BJ (cell line): ENCODE measurements around the gene PLXND1. TPM values are rescaled to one million over a fixed set of nuclear protein-coding genes. Genes with fewer than 3 reads are reported as not detected.

Source experiments
- CTCF ChIA-PET: fragments of 350-600 bp; formaldehyde crosslinking; extraction: SDS; loops from one replicate; lab custom pipeline; 2021; ENCODE audit warnings: antibody characterized with exemption, inconsistent platforms; lab: Yijun Ruan, JAX
- POLR2A ChIA-PET: fragments of 300-600 bp; sonication (Branson Sonifier 250); formaldehyde crosslinking; extraction: SDS; loops from one replicate; lab custom pipeline; 2021; ENCODE audit warnings: antibody characterized with exemption; lab: Charles Lee
- DNase-seq: peaks from one replicate; pipeline ENCODE4 v3.0.0-alpha.2; 2011; ENCODE audit warnings: low read depth
- H3K27me3 ChIP-seq: 2 replicates; pipeline ENCODE4 v1.6.0; 2011; ENCODE audit warnings: low read length; ENCODE audit not compliant: control insufficient read depth, insufficient read depth
- H3K36me3 ChIP-seq: 2 replicates; pipeline ENCODE4 v1.5.1; 2011; ENCODE audit warnings: low read length; ENCODE audit not compliant: control insufficient read depth, insufficient read depth
- H3K4me3 ChIP-seq: 2 replicates; pipeline ENCODE4 v1.5.1; 2011; ENCODE audit warnings: low read depth, mild to moderate bottlenecking, control low read depth, low read length
- polyA plus RNA-seq: library from polyadenylated mRNA; depleted of rRNA; stranded (reverse); fragments of >200 nt; gene quantifications from 2 replicates; pipeline ENCODE4 v1.2.3, GENCODE V29; 2011
- TF ChIP-seq, protein P1 (sequence below): IDR thresholded peaks from 2 replicates; pipeline ENCODE4 v1.5.1; 2011; ENCODE audit warnings: low read depth, mild to moderate bottlenecking, control low read depth, inconsistent platforms, low read length, moderate library complexity; ENCODE audit not compliant: insufficient read depth

Gene PLXND1
- polyA plus RNA-seq, 1 experiment, result 128 TPM

DNA sequence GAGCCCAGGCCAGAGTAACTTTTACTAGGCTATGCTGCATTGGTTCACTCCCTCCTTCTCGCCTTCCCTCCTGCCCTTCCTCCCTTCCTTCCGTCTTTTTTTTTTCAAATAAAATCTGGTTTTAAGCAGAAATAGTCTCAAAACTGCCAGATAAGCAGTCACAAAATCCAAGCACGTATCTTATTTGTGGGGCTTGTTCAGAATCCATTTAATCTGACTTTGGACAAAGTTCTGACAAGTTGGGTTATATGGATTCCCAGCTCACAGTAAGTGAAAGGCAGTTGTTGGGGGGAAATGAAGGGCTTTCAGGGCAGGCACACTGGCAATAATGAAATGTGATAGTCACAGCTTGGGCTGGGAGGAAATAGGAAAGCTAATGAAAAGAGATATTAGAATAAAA lies 32.0 kb upstream of the PLXND1 start:
- ChIA-PET CTCF (interaction anchor here (0.6 to 1.0 kb wide), 2 partner anchors 137 to 296 kb away, joined by 3 read pairs; no protein-coding TSS in a partner anchor), POLR2A (no interaction called here)
- TF ChIP-seq, protein P1, sequence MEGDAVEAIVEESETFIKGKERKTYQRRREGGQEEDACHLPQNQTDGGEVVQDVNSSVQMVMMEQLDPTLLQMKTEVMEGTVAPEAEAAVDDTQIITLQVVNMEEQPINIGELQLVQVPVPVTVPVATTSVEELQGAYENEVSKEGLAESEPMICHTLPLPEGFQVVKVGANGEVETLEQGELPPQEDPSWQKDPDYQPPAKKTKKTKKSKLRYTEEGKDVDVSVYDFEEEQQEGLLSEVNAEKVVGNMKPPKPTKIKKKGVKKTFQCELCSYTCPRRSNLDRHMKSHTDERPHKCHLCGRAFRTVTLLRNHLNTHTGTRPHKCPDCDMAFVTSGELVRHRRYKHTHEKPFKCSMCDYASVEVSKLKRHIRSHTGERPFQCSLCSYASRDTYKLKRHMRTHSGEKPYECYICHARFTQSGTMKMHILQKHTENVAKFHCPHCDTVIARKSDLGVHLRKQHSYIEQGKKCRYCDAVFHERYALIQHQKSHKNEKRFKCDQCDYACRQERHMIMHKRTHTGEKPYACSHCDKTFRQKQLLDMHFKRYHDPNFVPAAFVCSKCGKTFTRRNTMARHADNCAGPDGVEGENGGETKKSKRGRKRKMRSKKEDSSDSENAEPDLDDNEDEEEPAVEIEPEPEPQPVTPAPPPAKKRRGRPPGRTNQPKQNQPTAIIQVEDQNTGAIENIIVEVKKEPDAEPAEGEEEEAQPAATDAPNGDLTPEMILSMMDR, result no peak
- H3K27me3 ChIP-seq, result no peaks in the 10 kb centered on the region
- no peaks in the 10 kb centered on the region; the same call in 1 of the 2 replicates for H3K36me3 ChIP-seq
- no peak overlapping the region for H3K4me3 ChIP-seq
- DNase-seq, result no peak

DNA sequence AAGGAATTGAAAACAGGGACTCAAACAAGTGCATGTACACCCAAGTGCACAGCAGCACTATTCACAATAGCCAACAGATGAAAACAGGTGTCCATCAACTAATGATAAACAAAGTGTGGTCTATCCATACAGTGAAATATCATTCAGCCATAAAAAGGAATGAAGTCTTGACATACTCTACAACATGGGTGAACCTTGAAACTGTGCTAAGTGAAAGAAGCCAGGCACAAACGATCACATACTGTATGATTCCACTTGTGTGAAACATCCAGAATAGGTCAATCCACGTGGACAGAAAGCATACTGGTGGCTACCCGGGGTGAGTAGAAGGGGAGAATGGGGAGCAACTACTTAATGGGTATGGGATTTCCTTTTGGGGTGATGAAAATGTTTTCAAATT lies 29.6 kb upstream of the PLXND1 start:
- POLR2A ChIA-PET, result no interaction called here
- Histone ChIP-seq H3K4me3 (no peak overlapping the region), H3K27me3 (no peaks in the 10 kb centered on the region), H3K36me3 (no peaks in the 10 kb centered on the region; the same call in 1 of the 2 replicates)
- DNase-seq, result no peak
- CTCF ChIA-PET, result interaction anchor here (1.1 to 1.9 kb wide), 3 partner anchors 9 to 298 kb away, joined by 3 to 5 read pairs (median 4); no protein-coding TSS in a partner anchor
- TF ChIP-seq, protein P1, result no peak

DNA sequence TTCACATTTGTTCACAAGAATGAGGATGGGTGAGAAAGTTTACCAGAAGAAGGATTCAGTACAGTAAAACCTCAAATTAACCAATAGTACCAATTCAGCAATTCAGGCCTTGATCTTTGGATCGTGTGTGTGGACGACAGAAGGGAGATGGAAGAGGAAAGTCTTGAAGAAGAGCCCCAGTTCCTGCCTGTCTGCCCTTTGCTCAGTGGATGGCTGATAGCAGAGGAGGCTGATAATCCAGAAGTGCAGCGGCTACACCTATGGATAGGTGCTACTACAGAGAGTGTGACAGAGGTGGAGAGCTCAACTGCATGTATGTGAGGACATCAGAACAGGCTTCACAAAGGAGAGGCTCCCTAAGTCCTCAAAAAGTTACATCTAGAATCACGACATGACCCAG lies 29.2 kb upstream of the PLXND1 start:
- Histone ChIP-seq H3K4me3 (no peak overlapping the region), H3K36me3 (no peaks in the 10 kb centered on the region; the same call in 1 of the 2 replicates), H3K27me3 (no peaks in the 10 kb centered on the region)
- ChIA-PET CTCF (interaction anchor here (1.1 to 1.9 kb wide), 6 partner anchors 9 to 300 kb away, joined by 3 to 8 read pairs (median 4); no protein-coding TSS in a partner anchor), POLR2A (no interaction called here)
- TF ChIP-seq, protein P1, result no peak
- no peak for DNase-seq

DNA sequence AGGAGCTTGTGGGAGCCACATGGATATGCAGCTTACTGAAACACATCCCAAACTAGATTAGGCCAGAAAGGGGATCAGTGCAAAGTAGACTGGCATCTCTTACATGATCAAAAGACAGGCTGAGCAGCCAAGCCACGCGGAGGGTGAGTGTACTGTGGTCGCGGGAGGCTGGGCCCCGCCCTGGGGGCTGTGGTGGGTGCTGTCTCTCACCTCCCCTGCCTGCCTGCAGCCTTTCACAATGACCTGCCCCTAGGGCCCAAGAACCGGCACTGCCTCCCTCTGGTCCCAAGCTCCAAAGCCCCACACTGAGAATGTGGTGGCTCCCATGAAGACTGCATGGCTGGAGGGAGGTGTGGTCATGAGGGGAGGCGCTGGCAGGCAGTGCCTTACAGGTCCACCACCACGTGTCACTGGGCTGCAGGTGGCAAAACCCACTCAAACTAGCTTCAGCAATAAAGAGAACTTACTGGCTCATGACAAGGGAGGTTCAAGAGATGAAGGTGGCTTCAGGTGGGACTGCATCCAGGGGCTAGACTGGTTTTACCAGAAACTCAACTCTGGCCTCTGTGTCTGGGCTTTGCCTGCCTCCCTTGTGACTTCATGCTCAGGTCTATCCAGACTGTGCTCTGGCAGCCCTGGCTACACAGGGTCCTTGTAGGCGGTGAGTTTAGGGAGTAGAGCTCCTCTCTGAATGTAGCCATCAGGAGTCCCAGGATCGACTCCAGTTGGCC lies 27.4 kb upstream of the PLXND1 start:
- TF ChIP-seq, protein P1, result no peak
- Histone ChIP-seq H3K36me3 (no peaks in the 10 kb centered on the region; the same call in 1 of the 2 replicates), H3K4me3 (no peak overlapping the region), H3K27me3 (no peaks in the 10 kb centered on the region)
- POLR2A ChIA-PET, result no interaction called here
- no peak for DNase-seq
- CTCF ChIA-PET, result interaction anchor here (1.2 to 1.9 kb wide), 5 partner anchors 14 to 301 kb away, joined by 3 to 8 read pairs (median 4); no protein-coding TSS in a partner anchor

DNA sequence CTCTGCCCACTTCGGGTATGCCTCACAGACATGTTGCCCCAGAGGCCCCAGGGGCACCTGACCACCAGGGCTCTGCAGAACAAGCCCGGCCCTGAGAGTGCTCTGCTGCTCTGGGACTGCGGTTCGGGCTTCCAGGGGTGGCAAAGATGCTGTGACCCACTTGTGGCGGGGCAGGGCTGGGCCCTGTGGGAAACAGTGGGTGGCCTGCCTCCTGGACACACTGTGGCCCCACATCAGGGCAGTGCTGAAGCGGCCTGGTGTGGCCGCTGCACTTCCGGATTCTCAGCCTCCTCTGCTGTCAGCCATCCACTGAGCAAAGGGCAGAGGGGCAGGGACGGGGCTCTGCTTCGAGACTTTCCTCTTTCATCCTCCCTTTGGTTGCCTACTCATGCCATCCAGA lies 26.5 kb upstream of the PLXND1 start:
- Histone ChIP-seq H3K27me3 (no peaks in the 10 kb centered on the region), H3K36me3 (no peaks in the 10 kb centered on the region; the same call in 1 of the 2 replicates), H3K4me3 (no peak overlapping the region)
- POLR2A ChIA-PET, result no interaction called here
- DNase-seq, result no peak
- CTCF ChIA-PET, result interaction anchor here (1.2 kb wide), 1 partner anchor 15 kb away, joined by 4 read pairs; no protein-coding TSS in a partner anchor
- TF ChIP-seq, protein P1, result no peak
